ENCODE results near the gene CAV3. TPM values are rescaled to one million over a fixed set of nuclear protein-coding genes. Genes with fewer than 3 reads are reported as not detected.
"Not testable (repeated sequence)": the region's sequence is repeated elsewhere in the genome, so short reads cannot be mapped to it uniquely, and the experiment has no call there.

Gene CAV3
- not detected for polyA plus RNA-seq (2013, experiment 1 of 2)
- polyA plus RNA-seq (2013, experiment 2 of 2): not detected

- Histone ChIP-seq H3K27me3 (ENCODE audit: insufficient read depth, low read length, poor library complexity) (no peaks in the 10 kb centered on the region), H4K8ac (ENCODE audit: low read depth, low read length) (no peak within 1 kb of the TSS), H3K79me2 (ENCODE audit: control insufficient read depth, insufficient read depth, low read length) (no peaks in the 10 kb centered on the region), H3K4me3 (ENCODE audit: low read length) (no peak within 1 kb of the TSS), H3K56ac (ENCODE audit: low read length) (peak within 1 kb of the TSS; percentile 64), H3K18ac (ENCODE audit: low read length) (no peak within 1 kb of the TSS), H3K36me3 (ENCODE audit: control insufficient read depth, insufficient read depth, low read length) (no peaks in the 10 kb centered on the region), H3K9ac (ENCODE audit: low read length) (peak within 1 kb of the TSS; percentile 43), H3K23ac (ENCODE audit: low read length) (no peak within 1 kb of the TSS), H2BK120ac (ENCODE audit: low read depth, low read length) (no peak within 1 kb of the TSS), H2AK5ac (ENCODE audit: low read length) (no peak within 1 kb of the TSS), H2BK5ac (ENCODE audit: low read length) (no peak within 1 kb of the TSS), H3K4me2 (ENCODE audit: low read length) (no peak within 1 kb of the TSS), H3K4ac (ENCODE audit: low read depth, low read length) (no peak within 1 kb of the TSS), H3K27ac (ENCODE audit: low read depth, low read length) (no peak within 1 kb of the TSS), H3K4me1 (ENCODE audit: control insufficient read depth, low read depth, low read length) (peaks cover 5% of the 10 kb centered on the region), H4K5ac (ENCODE audit: low read length) (no peak within 1 kb of the TSS), H2BK15ac (replicated peaks; ENCODE audit: low read depth) (no peak within 1 kb of the TSS), H3K79me1 (ENCODE audit: low read length) (no peaks in the 10 kb centered on the region)
- no CpG with 5 or more reads among the region's 23 CpGs for WGBS (ENCODE audit: extremely low coverage, insufficient coverage, low lambda C conversion rate)
- no peak for DNase-seq
Measured at GRCh38 chr3:8733332-8734094, at the start of gene CAV3. CAV3 (plus strand) TSS chr3:8733802; CDS start chr3:8733877, 75 bp downstream.

GRCh38 chr3:8684992-8685391, 48.6 kb upstream of the CAV3 start:
- not testable (repeated sequence) for H2BK120ac ChIP-seq (ENCODE audit: low read depth, low read length); DNase-seq; H3K4me2 ChIP-seq (ENCODE audit: low read length); H3K36me3 ChIP-seq (ENCODE audit: control insufficient read depth, insufficient read depth, low read length); H3K79me2 ChIP-seq (ENCODE audit: control insufficient read depth, insufficient read depth, low read length); H3K4me1 ChIP-seq (ENCODE audit: control insufficient read depth, low read depth, low read length); H3K18ac ChIP-seq (ENCODE audit: low read length); H3K27ac ChIP-seq (ENCODE audit: low read depth, low read length); H3K56ac ChIP-seq (ENCODE audit: low read length); H2BK5ac ChIP-seq (ENCODE audit: low read length); H3K79me1 ChIP-seq (ENCODE audit: low read length); H2AK5ac ChIP-seq (ENCODE audit: low read length); H3K23ac ChIP-seq (ENCODE audit: low read length); H3K4me3 ChIP-seq (ENCODE audit: low read length); H3K4ac ChIP-seq (ENCODE audit: low read depth, low read length); H2BK15ac ChIP-seq (replicated peaks; ENCODE audit: low read depth); H3K27me3 ChIP-seq (ENCODE audit: insufficient read depth, low read length, poor library complexity); H4K8ac ChIP-seq (ENCODE audit: low read depth, low read length); H4K5ac ChIP-seq (ENCODE audit: low read length); H3K9ac ChIP-seq (ENCODE audit: low read length)
- no CpG with 5 or more reads among the region's 6 CpGs for WGBS (ENCODE audit: extremely low coverage, insufficient coverage, low lambda C conversion rate)

GRCh38 chr3:8691295-8691694, 42.3 kb upstream of the CAV3 start:
- not testable (repeated sequence) for H3K18ac ChIP-seq (ENCODE audit: low read length); H3K4me2 ChIP-seq (ENCODE audit: low read length); H3K4me1 ChIP-seq (ENCODE audit: control insufficient read depth, low read depth, low read length); H3K56ac ChIP-seq (ENCODE audit: low read length); H2BK15ac ChIP-seq (replicated peaks; ENCODE audit: low read depth); H2BK5ac ChIP-seq (ENCODE audit: low read length); H4K8ac ChIP-seq (ENCODE audit: low read depth, low read length); H3K9ac ChIP-seq (ENCODE audit: low read length); H3K36me3 ChIP-seq (ENCODE audit: control insufficient read depth, insufficient read depth, low read length); H3K27ac ChIP-seq (ENCODE audit: low read depth, low read length); H3K79me1 ChIP-seq (ENCODE audit: low read length); H3K4ac ChIP-seq (ENCODE audit: low read depth, low read length); H3K4me3 ChIP-seq (ENCODE audit: low read length); H3K27me3 ChIP-seq (ENCODE audit: insufficient read depth, low read length, poor library complexity); H2AK5ac ChIP-seq (ENCODE audit: low read length); H2BK120ac ChIP-seq (ENCODE audit: low read depth, low read length); H3K79me2 ChIP-seq (ENCODE audit: control insufficient read depth, insufficient read depth, low read length); H4K5ac ChIP-seq (ENCODE audit: low read length); H3K23ac ChIP-seq (ENCODE audit: low read length); DNase-seq
- WGBS (ENCODE audit: extremely low coverage, insufficient coverage, low lambda C conversion rate): no CpG with 5 or more reads among the region's 9 CpGs

GRCh38 chr3:8702560-8702959, 31.0 kb upstream of the CAV3 start:
- no peak overlapping the region for H3K18ac ChIP-seq (ENCODE audit: low read length)
- H3K27me3 ChIP-seq (ENCODE audit: insufficient read depth, low read length, poor library complexity): no peaks in the 10 kb centered on the region
- H3K4me2 ChIP-seq (ENCODE audit: low read length): no peak overlapping the region
- no peaks in the 10 kb centered on the region for H3K79me2 ChIP-seq (ENCODE audit: control insufficient read depth, insufficient read depth, low read length)
- H3K27ac ChIP-seq (ENCODE audit: low read depth, low read length): no peak overlapping the region
- no peaks in the 10 kb centered on the region for H3K4me1 ChIP-seq (ENCODE audit: control insufficient read depth, low read depth, low read length)
- H4K8ac ChIP-seq (ENCODE audit: low read depth, low read length): no peak overlapping the region
- H2AK5ac ChIP-seq (ENCODE audit: low read length): no peak overlapping the region
- no CpG with 5 or more reads among the region's 3 CpGs for WGBS (ENCODE audit: extremely low coverage, insufficient coverage, low lambda C conversion rate)
- no peak overlapping the region for H3K56ac ChIP-seq (ENCODE audit: low read length)
- H4K5ac ChIP-seq (ENCODE audit: low read length): no peak overlapping the region
- H2BK120ac ChIP-seq (ENCODE audit: low read depth, low read length): no peak overlapping the region
- H2BK15ac ChIP-seq (replicated peaks; ENCODE audit: low read depth): no peak overlapping the region
- H3K4ac ChIP-seq (ENCODE audit: low read depth, low read length): no peak overlapping the region
- no peaks in the 10 kb centered on the region for H3K79me1 ChIP-seq (ENCODE audit: low read length)
- no peak overlapping the region for H3K4me3 ChIP-seq (ENCODE audit: low read length)
- no peak overlapping the region for H3K9ac ChIP-seq (ENCODE audit: low read length)
- no peaks in the 10 kb centered on the region for H3K36me3 ChIP-seq (ENCODE audit: control insufficient read depth, insufficient read depth, low read length)
- H3K23ac ChIP-seq (ENCODE audit: low read length): no peak overlapping the region
- H2BK5ac ChIP-seq (ENCODE audit: low read length): no peak overlapping the region
- peak; percentile 40 for DNase-seq

GRCh38 chr3:8705575-8705974, 28.0 kb upstream of the CAV3 start:
- Histone ChIP-seq H3K56ac (ENCODE audit: low read length) (no peak overlapping the region), H3K23ac (ENCODE audit: low read length) (no peak overlapping the region), H3K4ac (ENCODE audit: low read depth, low read length) (no peak overlapping the region), H3K4me3 (ENCODE audit: low read length) (no peak overlapping the region), H3K18ac (ENCODE audit: low read length) (no peak overlapping the region), H2BK15ac (replicated peaks; ENCODE audit: low read depth) (no peak overlapping the region), H2AK5ac (ENCODE audit: low read length) (no peak overlapping the region), H3K36me3 (ENCODE audit: control insufficient read depth, insufficient read depth, low read length) (no peaks in the 10 kb centered on the region), H3K27ac (ENCODE audit: low read depth, low read length) (no peak overlapping the region), H3K27me3 (ENCODE audit: insufficient read depth, low read length, poor library complexity) (peaks cover 2% of the 10 kb centered on the region), H3K79me2 (ENCODE audit: control insufficient read depth, insufficient read depth, low read length) (no peaks in the 10 kb centered on the region), H2BK5ac (ENCODE audit: low read length) (no peak overlapping the region), H4K8ac (ENCODE audit: low read depth, low read length) (no peak overlapping the region), H4K5ac (ENCODE audit: low read length) (no peak overlapping the region), H3K79me1 (ENCODE audit: low read length) (no peaks in the 10 kb centered on the region), H3K9ac (ENCODE audit: low read length) (no peak overlapping the region), H3K4me2 (ENCODE audit: low read length) (no peak overlapping the region), H3K4me1 (ENCODE audit: control insufficient read depth, low read depth, low read length) (no peaks in the 10 kb centered on the region), H2BK120ac (ENCODE audit: low read depth, low read length) (no peak overlapping the region)
- WGBS (ENCODE audit: extremely low coverage, insufficient coverage, low lambda C conversion rate): no CpG with 5 or more reads among the region's 3 CpGs
- no peak for DNase-seq

GRCh38 chr3:8709287-8709686, 24.3 kb upstream of the CAV3 start:
- Histone ChIP-seq H2AK5ac (ENCODE audit: low read length) (no peak overlapping the region), H3K9ac (ENCODE audit: low read length) (no peak overlapping the region), H3K56ac (ENCODE audit: low read length) (no peak overlapping the region), H3K27me3 (ENCODE audit: insufficient read depth, low read length, poor library complexity) (peaks cover 3% of the 10 kb centered on the region), H2BK5ac (ENCODE audit: low read length) (no peak overlapping the region), H4K8ac (ENCODE audit: low read depth, low read length) (no peak overlapping the region), H3K23ac (ENCODE audit: low read length) (no peak overlapping the region), H3K79me1 (ENCODE audit: low read length) (no peaks in the 10 kb centered on the region), H3K4me1 (ENCODE audit: control insufficient read depth, low read depth, low read length) (no peaks in the 10 kb centered on the region), H3K79me2 (ENCODE audit: control insufficient read depth, insufficient read depth, low read length) (no peaks in the 10 kb centered on the region), H2BK15ac (replicated peaks; ENCODE audit: low read depth) (no peak overlapping the region), H3K27ac (ENCODE audit: low read depth, low read length) (no peak overlapping the region), H4K5ac (ENCODE audit: low read length) (no peak overlapping the region), H3K4ac (ENCODE audit: low read depth, low read length) (no peak overlapping the region), H3K4me2 (ENCODE audit: low read length) (no peak overlapping the region), H3K18ac (ENCODE audit: low read length) (no peak overlapping the region), H3K36me3 (ENCODE audit: control insufficient read depth, insufficient read depth, low read length) (no peaks in the 10 kb centered on the region), H3K4me3 (ENCODE audit: low read length) (no peak overlapping the region), H2BK120ac (ENCODE audit: low read depth, low read length) (no peak overlapping the region)
- no peak for DNase-seq
- no CpG with 5 or more reads among the region's 5 CpGs for WGBS (ENCODE audit: extremely low coverage, insufficient coverage, low lambda C conversion rate)

Data from mesendoderm (in vitro differentiated cells).